RWPE2 (cell line): ENCODE data around the gene FAM174B.

Experiments
- ATAC-seq: fragments of 200-7000 bp; cut with Tn5 transposase; 3 replicates; pipeline ENCODE4 v1.9.1; 2021; ENCODE audit warnings: low read depth
- DNase-seq: peaks from one replicate; pipeline ENCODE4 v3.0.0-alpha.2; 2020; ENCODE audit warnings: low spot score
- H3K27ac ChIP-seq: fragments of 450-650 bp; 2 replicates; pipeline ENCODE4 v1.5.1; 2017; ENCODE audit warnings: mild to moderate bottlenecking; ENCODE audit not compliant: poor library complexity, severe bottlenecking
- H3K27me3 ChIP-seq: fragments of 250-450 bp; sonication (Bioruptor Pico); 2 replicates; pipeline ENCODE4 v1.5.1; 2021; ENCODE audit warnings: mild to moderate bottlenecking, moderate library complexity; ENCODE audit not compliant: insufficient read depth, poor library complexity, severe bottlenecking
- H3K36me3 ChIP-seq: fragments of 250-450 bp; sonication (Bioruptor Pico); 2 replicates; pipeline ENCODE4 v1.5.1; 2020; ENCODE audit warnings: low read depth, mild to moderate bottlenecking, moderate library complexity
- H3K4me1 ChIP-seq: fragments of 250-450 bp; sonication (Bioruptor Pico); 2 replicates; pipeline ENCODE4 v1.5.1; 2021; ENCODE audit warnings: mild to moderate bottlenecking, moderate library complexity; ENCODE audit not compliant: insufficient read depth, poor library complexity, severe bottlenecking
- H3K4me3 ChIP-seq: fragments of 250-450 bp; sonication (Bioruptor Pico); 2 replicates; pipeline ENCODE4 v1.5.1; 2021; ENCODE audit warnings: mild to moderate bottlenecking, moderate library complexity; ENCODE audit not compliant: severe bottlenecking
- H3K9me3 ChIP-seq: fragments of 250-450 bp; sonication (Bioruptor Pico); 2 replicates; pipeline ENCODE4 v1.5.1; 2021; ENCODE audit warnings: mild to moderate bottlenecking, moderate library complexity; ENCODE audit not compliant: severe bottlenecking
- TF ChIP-seq, protein P1 (sequence below): fragments of 450-650 bp; IDR thresholded peaks from one replicate; pipeline ENCODE4 v1.5.1; 2017; ENCODE audit warnings: mild to moderate bottlenecking, moderate library complexity; ENCODE audit not compliant: poor library complexity, severe bottlenecking

The FAM174B gene

DNA sequence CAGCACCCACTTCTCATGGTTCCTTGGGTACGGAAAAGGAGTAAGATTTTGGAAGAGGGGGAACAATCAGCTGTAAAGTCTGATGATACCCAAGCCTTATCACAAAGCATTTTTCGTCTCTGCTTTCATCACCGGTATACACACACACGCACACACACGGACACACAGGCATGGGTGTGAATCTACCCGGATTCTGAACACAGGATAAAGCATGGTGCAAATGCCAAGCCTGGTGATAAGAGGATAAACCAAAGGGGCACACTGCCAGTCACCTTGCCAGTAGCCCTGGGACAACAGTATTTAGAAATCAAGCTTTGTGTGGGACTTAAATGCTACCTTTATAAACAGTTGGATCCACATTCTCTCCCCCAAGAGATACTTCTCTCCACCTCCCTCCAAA, 22.2 kb downstream of the FAM174B start:
- H3K9me3 ChIP-seq, result no peaks in the 10 kb centered on the region
- TF ChIP-seq, protein P1, sequence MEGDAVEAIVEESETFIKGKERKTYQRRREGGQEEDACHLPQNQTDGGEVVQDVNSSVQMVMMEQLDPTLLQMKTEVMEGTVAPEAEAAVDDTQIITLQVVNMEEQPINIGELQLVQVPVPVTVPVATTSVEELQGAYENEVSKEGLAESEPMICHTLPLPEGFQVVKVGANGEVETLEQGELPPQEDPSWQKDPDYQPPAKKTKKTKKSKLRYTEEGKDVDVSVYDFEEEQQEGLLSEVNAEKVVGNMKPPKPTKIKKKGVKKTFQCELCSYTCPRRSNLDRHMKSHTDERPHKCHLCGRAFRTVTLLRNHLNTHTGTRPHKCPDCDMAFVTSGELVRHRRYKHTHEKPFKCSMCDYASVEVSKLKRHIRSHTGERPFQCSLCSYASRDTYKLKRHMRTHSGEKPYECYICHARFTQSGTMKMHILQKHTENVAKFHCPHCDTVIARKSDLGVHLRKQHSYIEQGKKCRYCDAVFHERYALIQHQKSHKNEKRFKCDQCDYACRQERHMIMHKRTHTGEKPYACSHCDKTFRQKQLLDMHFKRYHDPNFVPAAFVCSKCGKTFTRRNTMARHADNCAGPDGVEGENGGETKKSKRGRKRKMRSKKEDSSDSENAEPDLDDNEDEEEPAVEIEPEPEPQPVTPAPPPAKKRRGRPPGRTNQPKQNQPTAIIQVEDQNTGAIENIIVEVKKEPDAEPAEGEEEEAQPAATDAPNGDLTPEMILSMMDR, result no peak
- no peaks in the 10 kb centered on the region for H3K27me3 ChIP-seq
- ATAC-seq (no peak), DNase-seq (peak; percentile 8)
- no peaks in the 10 kb centered on the region for H3K4me1 ChIP-seq
- no peaks in the 10 kb centered on the region for H3K36me3 ChIP-seq
- H3K27ac ChIP-seq, result no peak overlapping the region
- H3K4me3 ChIP-seq, result no peak overlapping the region

- H3K27ac ChIP-seq, result no peak overlapping the region
- H3K4me1 ChIP-seq, result no peaks in the 10 kb centered on the region
- DNase-seq, result no peak
- no peak overlapping the region for H3K4me3 ChIP-seq
- H3K27me3 ChIP-seq, result no peaks in the 10 kb centered on the region
- no peaks in the 10 kb centered on the region for H3K9me3 ChIP-seq
- H3K36me3 ChIP-seq, result no peaks in the 10 kb centered on the region
- ATAC-seq, result no peak
- TF ChIP-seq, protein P1, result no peak
Measured at GRCh38 chr15:92633001-92633400, 22.6 kb downstream of the FAM174B start.

- no peaks in the 10 kb centered on the region for H3K36me3 ChIP-seq
- TF ChIP-seq, protein P1, result no peak
- DNase-seq, result peak; percentile 22
- H3K4me3 ChIP-seq, result no peak overlapping the region
- no peak for ATAC-seq
- H3K27me3 ChIP-seq, result no peaks in the 10 kb centered on the region
- H3K4me1 ChIP-seq, result no peaks in the 10 kb centered on the region
- H3K9me3 ChIP-seq, result no peaks in the 10 kb centered on the region
- H3K27ac ChIP-seq, result no peak overlapping the region
Measured at GRCh38 chr15:92631721-92632120, 23.9 kb downstream of the FAM174B start.

DNA sequence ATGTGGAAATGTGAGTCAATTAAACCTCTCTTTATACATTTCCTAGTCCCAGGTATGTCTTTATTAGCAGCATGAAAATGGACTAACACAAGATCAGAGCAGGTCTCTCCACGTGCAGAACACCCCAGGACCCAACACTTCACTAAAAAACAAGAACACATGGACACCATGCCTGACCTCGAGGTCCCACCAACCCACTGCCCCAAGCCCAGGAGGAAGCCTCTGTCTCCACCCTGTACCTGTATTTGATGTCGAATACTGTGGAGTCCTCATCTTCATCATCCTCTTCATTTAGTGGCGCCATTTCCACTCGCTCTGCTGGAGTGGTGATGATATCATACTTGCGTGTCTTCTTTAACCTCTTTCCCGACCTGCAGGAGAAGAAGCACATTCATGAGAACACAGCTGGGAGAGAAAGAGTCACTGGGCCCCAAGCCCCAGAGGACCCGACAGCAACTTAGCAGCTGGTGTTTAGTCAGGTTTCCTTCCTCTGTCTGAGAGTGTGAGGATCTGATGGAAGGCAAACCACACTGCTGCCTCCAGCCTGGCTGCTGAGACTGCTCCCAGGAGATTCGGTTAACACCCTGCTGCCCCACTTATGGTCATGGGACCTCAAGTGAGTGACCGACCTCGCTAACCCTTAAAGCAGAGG, 25.5 kb downstream of the FAM174B start:
- no peak overlapping the region for H3K4me3 ChIP-seq
- DNase-seq (peak; percentile 21), ATAC-seq (no peak)

More for the DNA sequence above, 25.5 kb downstream of the FAM174B start:
- no peaks in the 10 kb centered on the region for H3K36me3 ChIP-seq
- H3K27me3 ChIP-seq, result no peaks in the 10 kb centered on the region
- no peak overlapping the region for H3K27ac ChIP-seq
- TF ChIP-seq, protein P1, result no peak
- H3K9me3 ChIP-seq, result no peaks in the 10 kb centered on the region
- H3K4me1 ChIP-seq, result no peaks in the 10 kb centered on the region
